Panc1 (cell line): ENCODE data around the gene PIP5K1A. TPM values are rescaled to one million over a fixed set of nuclear protein-coding genes. Genes with fewer than 3 reads are reported as not detected.

ENCODE experiments used
- total RNA-seq: library from RNA; stranded (reverse); gene quantifications from one replicate; pipeline ENCODE4 v1.2.1, GENCODE V29; 2021; ENCODE audit not compliant: unreplicated experiment

The PIP5K1A gene
- total RNA-seq, 1 experiment from 2014 or later = 78.9 TPM

Other genes starting within 250 kb of the PIP5K1A start
- 348 TPM for gene CERS2, start 223.7 kb upstream of the PIP5K1A start, total RNA-seq
- 1.2 TPM for gene ANXA9, start 216.3 kb upstream of the PIP5K1A start, total RNA-seq
- 15.8 TPM for gene MINDY1, start 191.7 kb upstream of the PIP5K1A start, total RNA-seq
- gene PRUNE1, start 190.1 kb upstream of the PIP5K1A start, total RNA-seq = 16.2 TPM
- gene BNIPL, start 162.0 kb upstream of the PIP5K1A start, total RNA-seq = 0.46 TPM
- gene C1orf56, start 150.8 kb upstream of the PIP5K1A start, total RNA-seq = 2.7 TPM
- 81.2 TPM for gene CDC42SE1, start 138.9 kb upstream of the PIP5K1A start, total RNA-seq
- gene MLLT11, start 138.2 kb upstream of the PIP5K1A start, total RNA-seq = 5.0 TPM
- 8.1 TPM for gene GABPB2, start 127.8 kb upstream of the PIP5K1A start, total RNA-seq
- 5.7 TPM for gene SEMA6C, start 51.9 kb upstream of the PIP5K1A start, total RNA-seq
- not detected for gene TNFAIP8L2, start 41.9 kb upstream of the PIP5K1A start, total RNA-seq
- gene LYSMD1, start 32.6 kb upstream of the PIP5K1A start, total RNA-seq = 5.1 TPM
- gene SCNM1, start 32.4 kb upstream of the PIP5K1A start, total RNA-seq = 36.5 TPM
- 0.80 TPM for gene TMOD4, start 22.6 kb upstream of the PIP5K1A start, total RNA-seq
- 71.5 TPM for gene VPS72, start 8.4 kb upstream of the PIP5K1A start, total RNA-seq
- gene PSMD4, start 56.2 kb downstream of the PIP5K1A start, total RNA-seq = 256 TPM
- 33.3 TPM for gene ZNF687, start 83.7 kb downstream of the PIP5K1A start, total RNA-seq
- 52.7 TPM for gene PI4KB, start 128.9 kb downstream of the PIP5K1A start, total RNA-seq
- 75.5 TPM for gene RFX5, start 148.7 kb downstream of the PIP5K1A start, total RNA-seq
- gene SELENBP1, start 174.2 kb downstream of the PIP5K1A start, total RNA-seq = 5.9 TPM
- 412 TPM for gene PSMB4, start 201.0 kb downstream of the PIP5K1A start, total RNA-seq